ENCODE data around the gene LYPD1.

LYPD1 gene

GRCh38 chr2:132676999-132677398 lies 7.0 kb upstream of the LYPD1 start:
- H2BK15ac ChIP-seq (ENCODE audit: low read depth, poor library complexity, severe bottlenecking) = no peak overlapping the region
- H2BK120ac ChIP-seq (ENCODE audit: low read depth, low read length) = no peak overlapping the region
- no peak overlapping the region for H4K8ac ChIP-seq (ENCODE audit: low read length)
- no peaks in the 10 kb centered on the region for H3K4me1 ChIP-seq (ENCODE audit: control insufficient read depth, insufficient read depth, low read depth, low read length)
- no peak overlapping the region for H2BK12ac ChIP-seq (ENCODE audit: low read length in 2 of 2)
- H3K27me3 ChIP-seq (ENCODE audit: control insufficient read depth in 1 of 2, insufficient read depth in 1 of 2, low read length in 2 of 2) = no peaks in the 10 kb centered on the region
- H2AFZ ChIP-seq (ENCODE audit: low read depth, low read length) = no peak overlapping the region
- no peak overlapping the region for H3K23ac ChIP-seq (ENCODE audit: low read length in 2 of 2)
- no peak overlapping the region for H3K14ac ChIP-seq (ENCODE audit: low read length in 2 of 2)
- H3K4me2 ChIP-seq (ENCODE audit: low read length, poor library complexity, severe bottlenecking) = no peak overlapping the region
- H4K91ac ChIP-seq (ENCODE audit: low read length) = no peak overlapping the region
- H3K4me3 ChIP-seq (ENCODE audit: insufficient read depth in 1 of 2, low read depth in 1 of 2, low read length in 2 of 2) = no peak overlapping the region
- H3K36me3 ChIP-seq (ENCODE audit: control insufficient read depth in 1 of 2, insufficient read depth in 2 of 2, low read depth in 1 of 2, low read length in 2 of 2) = no peaks in the 10 kb centered on the region
- no peak overlapping the region for H3K27ac ChIP-seq (ENCODE audit: low read length, poor library complexity, severe bottlenecking)
- H3K79me1 ChIP-seq (replicated peaks; ENCODE audit: low read length, poor library complexity, severe bottlenecking) = no peaks in the 10 kb centered on the region
- WGBS = no CpG with 5 or more reads among the region's 2 CpGs
- no peak overlapping the region for H3K18ac ChIP-seq (ENCODE audit: low read depth in 1 of 2, low read length in 2 of 2)
- H2AK5ac ChIP-seq (ENCODE audit: low read length, severe bottlenecking) = no peak overlapping the region
- no peak for DNase-seq
- H2BK5ac ChIP-seq (ENCODE audit: low read depth, low read length, poor library complexity, severe bottlenecking) = no peak overlapping the region
- no peak overlapping the region for H3K4ac ChIP-seq (ENCODE audit: low read depth in 1 of 2, low read length in 2 of 2)
- no peak overlapping the region for H3K9ac ChIP-seq (ENCODE audit: low read length)
- no peaks in the 10 kb centered on the region for H3K9me3 ChIP-seq (ENCODE audit: control insufficient read depth, low read length)

GRCh38 chr2:132671151-132671835 lies 1.3 kb upstream of the LYPD1 start:
- H2BK15ac ChIP-seq (ENCODE audit: low read depth, poor library complexity, severe bottlenecking) = no peak overlapping the region
- no peak overlapping the region for H3K4ac ChIP-seq (ENCODE audit: low read depth in 1 of 2, low read length in 2 of 2)
- H2BK120ac ChIP-seq (ENCODE audit: low read depth, low read length) = no peak overlapping the region
- H3K27ac ChIP-seq (ENCODE audit: low read length, poor library complexity, severe bottlenecking) = peak overlapping the region; percentile 38
- peak overlapping the region; percentile 57 to 73 for H3K4me3 ChIP-seq (ENCODE audit: insufficient read depth in 1 of 2, low read depth in 1 of 2, low read length in 2 of 2)
- H3K23ac ChIP-seq (ENCODE audit: low read length in 2 of 2) = no peak overlapping the region
- peaks cover 30% of the 10 kb centered on the region for H3K4me1 ChIP-seq (ENCODE audit: control insufficient read depth, insufficient read depth, low read depth, low read length)
- H3K79me1 ChIP-seq (replicated peaks; ENCODE audit: low read length, poor library complexity, severe bottlenecking) = peaks cover 10% of the 10 kb centered on the region
- H3K18ac ChIP-seq (ENCODE audit: low read depth in 1 of 2, low read length in 2 of 2) = peak overlapping the region in 1 of 2 experiments; percentile 18
- no peak overlapping the region for H4K91ac ChIP-seq (ENCODE audit: low read length)
- H2BK12ac ChIP-seq (ENCODE audit: low read length in 2 of 2) = no peak overlapping the region
- H3K36me3 ChIP-seq (ENCODE audit: control insufficient read depth in 1 of 2, insufficient read depth in 2 of 2, low read depth in 1 of 2, low read length in 2 of 2) = no peaks in the 10 kb centered on the region
- H2BK5ac ChIP-seq (ENCODE audit: low read depth, low read length, poor library complexity, severe bottlenecking) = no peak overlapping the region
- H4K8ac ChIP-seq (ENCODE audit: low read length) = no peak overlapping the region
- no peak overlapping the region for H2AK5ac ChIP-seq (ENCODE audit: low read length, severe bottlenecking)
- peak overlapping the region; percentile 99 for H3K4me2 ChIP-seq (ENCODE audit: low read length, poor library complexity, severe bottlenecking)
- H3K27me3 ChIP-seq (ENCODE audit: control insufficient read depth in 1 of 2, insufficient read depth in 1 of 2, low read length in 2 of 2) = peaks cover 5 to 47% of the 10 kb centered on the region in 2 experiments
- DNase-seq = peak; percentile 63
- no peaks in the 10 kb centered on the region for H3K9me3 ChIP-seq (ENCODE audit: control insufficient read depth, low read length)
- 2% methylated on average over 23 of the region's 23 CpGs for WGBS
- no peak overlapping the region for H3K9ac ChIP-seq (ENCODE audit: low read length)
- no peak overlapping the region for H3K14ac ChIP-seq (ENCODE audit: low read length in 2 of 2)
- H2AFZ ChIP-seq (ENCODE audit: low read depth, low read length) = no peak overlapping the region

GRCh38 chr2:132670496-132671150 lies 618 bp upstream of the LYPD1 start:
- WGBS = 0% methylated on average over 34 of the region's 44 CpGs

More at GRCh38 chr2:132670496-132671150, 618 bp upstream of the LYPD1 start:
- H3K27me3 ChIP-seq (ENCODE audit: control insufficient read depth in 1 of 2, insufficient read depth in 1 of 2, low read length in 2 of 2) = peaks cover 5 to 47% of the 10 kb centered on the region in 2 experiments
- H3K4me2 ChIP-seq (ENCODE audit: low read length, poor library complexity, severe bottlenecking) = peak overlapping the region; percentile 99
- H3K36me3 ChIP-seq (ENCODE audit: control insufficient read depth in 1 of 2, insufficient read depth in 2 of 2, low read depth in 1 of 2, low read length in 2 of 2) = no peaks in the 10 kb centered on the region
- peaks cover 10% of the 10 kb centered on the region for H3K79me1 ChIP-seq (replicated peaks; ENCODE audit: low read length, poor library complexity, severe bottlenecking)
- H2BK15ac ChIP-seq (ENCODE audit: low read depth, poor library complexity, severe bottlenecking) = no peak overlapping the region
- DNase-seq = peak; percentile 22
- H3K4ac ChIP-seq (ENCODE audit: low read depth in 1 of 2, low read length in 2 of 2) = no peak overlapping the region
- peak overlapping the region; percentile 57 to 73 for H3K4me3 ChIP-seq (ENCODE audit: insufficient read depth in 1 of 2, low read depth in 1 of 2, low read length in 2 of 2)
- H4K8ac ChIP-seq (ENCODE audit: low read length) = no peak overlapping the region
- no peak overlapping the region for H2BK12ac ChIP-seq (ENCODE audit: low read length in 2 of 2)
- no peak overlapping the region for H2BK120ac ChIP-seq (ENCODE audit: low read depth, low read length)
- H2AFZ ChIP-seq (ENCODE audit: low read depth, low read length) = no peak overlapping the region
- H3K27ac ChIP-seq (ENCODE audit: low read length, poor library complexity, severe bottlenecking) = peak overlapping the region; percentile 38
- peaks cover 30% of the 10 kb centered on the region for H3K4me1 ChIP-seq (ENCODE audit: control insufficient read depth, insufficient read depth, low read depth, low read length)
- peak overlapping the region in 1 of 2 experiments; percentile 79 for H3K14ac ChIP-seq (ENCODE audit: low read length in 2 of 2)
- no peak overlapping the region for H3K23ac ChIP-seq (ENCODE audit: low read length in 2 of 2)
- peak overlapping the region; percentile 29 for H4K91ac ChIP-seq (ENCODE audit: low read length)
- no peak overlapping the region for H2AK5ac ChIP-seq (ENCODE audit: low read length, severe bottlenecking)
- H3K18ac ChIP-seq (ENCODE audit: low read depth in 1 of 2, low read length in 2 of 2) = no peak overlapping the region
- H3K9ac ChIP-seq (ENCODE audit: low read length) = no peak overlapping the region
- peak overlapping the region; percentile 5 for H2BK5ac ChIP-seq (ENCODE audit: low read depth, low read length, poor library complexity, severe bottlenecking)
- H3K9me3 ChIP-seq (ENCODE audit: control insufficient read depth, low read length) = no peaks in the 10 kb centered on the region

All from mesenchymal stem cell (in vitro differentiated cells and primary cell).